Activated naive CD8-positive, alpha-beta T cell treated with anti-CD3 and anti-CD28 coated beads, Interleukin-2, amount 10 ng/mL, durations not matched to agents 7 days and 5 days (primary cell): ENCODE data around the gene PCDHA8. TPM values are rescaled to one million over a fixed set of nuclear protein-coding genes. Genes with fewer than 3 reads are reported as not detected.
"Not testable (repeated sequence)": the region's sequence is repeated elsewhere in the genome, so short reads cannot be mapped to it uniquely, and the experiment has no call there.

ENCODE experiments used
- ATAC-seq: fragments of 150-1000 bp; cut with Tn5 transposase; one replicate; pipeline ENCODE4 v1.10.0; 2021; ENCODE audit warnings: low read depth, moderate library complexity
- POLR2A ChIA-PET: fragments of 350-600 bp; sonication (Branson Sonifier 250); formaldehyde crosslinking; loops from one replicate; lab custom pipeline; 2021; ENCODE audit warnings: antibody characterized with exemption; lab: Charles Lee
- DNase-seq: peaks from one replicate; pipeline ENCODE4 v3.0.0; 2021
- H3K27ac Mint-ChIP-seq: one replicate; pipeline ENCODE4 v1.8.0; 2022; ENCODE audit warnings: mild to moderate bottlenecking, mixed read lengths
- H3K27me3 Mint-ChIP-seq: one replicate; pipeline ENCODE4 v1.8.0; 2022; ENCODE audit warnings: mild to moderate bottlenecking, moderate library complexity, mixed read lengths
- H3K36me3 Mint-ChIP-seq: one replicate; pipeline ENCODE4 v1.8.0; 2021; ENCODE audit warnings: mild to moderate bottlenecking, mixed read lengths
- H3K4me1 Mint-ChIP-seq: one replicate; pipeline ENCODE4 v1.8.0; 2021; ENCODE audit warnings: mixed read lengths
- H3K4me3 Mint-ChIP-seq: one replicate; pipeline ENCODE4 v1.8.0; 2022; ENCODE audit warnings: mild to moderate bottlenecking, moderate library complexity, mixed read lengths
- H3K9me3 Mint-ChIP-seq: one replicate; pipeline ENCODE4 v1.8.0; 2021; ENCODE audit warnings: mixed read lengths
- total RNA-seq, 2 experiments: library from RNA; stranded (reverse); gene quantifications; one replicate each; pipeline ENCODE4 v1.2.3, GENCODE V29; 2021

The PCDHA8 gene
- total RNA-seq, 2 experiments from 2014 or later: not detected

DNA sequence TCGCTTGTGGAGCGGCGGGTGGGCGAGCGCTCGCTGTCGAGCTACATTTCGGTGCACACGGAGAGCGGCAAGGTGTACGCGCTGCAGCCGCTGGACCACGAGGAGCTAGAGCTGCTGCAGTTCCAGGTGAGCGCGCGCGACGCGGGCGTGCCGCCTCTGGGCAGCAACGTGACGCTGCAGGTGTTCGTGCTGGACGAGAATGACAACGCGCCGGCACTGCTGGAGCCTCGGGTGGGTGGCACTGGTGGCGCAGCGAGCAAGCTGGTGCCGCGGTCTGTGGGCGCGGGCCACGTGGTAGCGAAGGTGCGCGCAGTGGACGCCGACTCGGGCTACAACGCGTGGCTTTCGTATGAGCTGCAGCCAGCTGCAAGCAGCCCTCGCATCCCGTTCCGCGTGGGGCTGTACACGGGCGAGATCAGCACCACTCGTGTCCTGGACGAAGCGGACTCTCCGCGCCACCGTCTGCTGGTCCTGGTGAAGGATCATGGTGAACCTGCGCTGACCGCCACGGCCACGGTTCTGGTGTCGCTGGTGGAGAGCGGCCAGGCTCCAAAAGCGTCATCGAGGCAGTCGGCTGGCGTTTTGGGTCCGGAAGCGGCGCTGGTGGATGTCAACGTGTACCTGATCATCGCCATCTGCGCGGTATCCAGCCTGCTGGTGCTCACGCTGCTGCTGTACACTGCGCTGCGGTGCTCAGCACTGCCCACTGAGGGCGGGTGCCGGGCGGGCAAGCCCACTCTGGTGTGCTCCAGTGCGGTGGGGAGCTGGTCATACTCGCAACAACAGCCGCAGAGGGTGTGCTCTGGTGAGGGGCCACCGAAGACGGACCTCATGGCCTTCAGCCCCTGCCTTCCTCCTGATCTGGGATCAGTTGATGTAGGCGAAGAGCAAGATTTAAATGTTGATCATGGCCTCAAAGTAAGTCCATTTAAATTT is 2.1 kb downstream of the PCDHA8 start:
- Mint-ChIP-seq H3K27ac (no peak overlapping the region), H3K4me3 (no peak overlapping the region), H3K27me3 (peaks cover 4% of the 10 kb centered on the region), H3K36me3 (no peaks in the 10 kb centered on the region), H3K4me1 (no peaks in the 10 kb centered on the region), H3K9me3 (peaks cover 15% of the 10 kb centered on the region)
- POLR2A ChIA-PET: no interaction called here
- DNase-seq (no peak), ATAC-seq (no peak)

DNA sequence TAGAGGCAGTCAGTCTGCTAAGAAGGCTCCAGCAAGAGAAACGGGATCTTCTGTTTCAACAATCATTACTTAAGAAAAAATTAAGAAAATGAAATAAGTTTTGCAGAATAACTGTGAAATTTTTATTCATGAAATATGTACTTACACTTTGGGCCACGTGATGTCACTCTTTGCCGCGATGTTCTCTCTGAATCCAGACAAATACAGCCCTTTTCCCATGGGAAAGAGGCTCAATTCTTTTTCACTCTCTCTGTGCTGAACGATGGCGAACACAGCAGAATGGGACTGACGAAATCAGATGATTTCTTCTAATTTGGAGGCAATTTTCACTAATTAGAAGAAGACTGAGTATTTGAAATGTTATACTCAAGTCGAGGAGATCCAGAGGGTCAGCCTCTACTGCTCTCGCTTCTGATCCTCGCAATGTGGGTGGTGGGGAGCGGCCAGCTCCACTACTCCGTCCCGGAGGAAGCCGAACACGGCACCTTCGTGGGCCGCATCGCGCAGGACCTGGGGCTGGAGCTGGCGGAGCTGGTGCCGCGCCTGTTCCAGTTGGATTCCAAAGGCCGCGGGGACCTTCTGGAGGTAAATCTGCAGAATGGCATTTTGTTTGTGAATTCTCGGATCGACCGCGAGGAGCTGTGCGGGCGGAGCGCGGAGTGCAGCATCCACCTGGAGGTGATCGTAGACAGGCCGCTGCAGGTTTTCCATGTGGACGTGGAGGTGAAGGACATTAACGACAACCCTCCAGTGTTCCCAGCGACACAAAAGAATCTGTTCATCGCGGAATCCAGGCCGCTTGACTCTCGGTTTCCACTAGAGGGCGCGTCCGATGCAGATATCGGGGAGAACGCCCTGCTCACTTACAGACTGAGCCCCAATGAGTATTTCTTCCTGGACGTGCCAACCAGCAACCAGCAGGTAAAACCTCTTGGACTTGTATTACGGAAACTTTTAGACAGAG is 7.4 kb downstream of the PCDHA8 start, which contains the start of gene PCDHA9:
Gene PCDHA9, plus strand, starts transcription at position 244 of the 964 bp plus-strand sequence. Its CDS starts 114 bp downstream, at position 358.
- H3K27me3 Mint-ChIP-seq, H3K9me3 Mint-ChIP-seq, POLR2A ChIA-PET, H3K4me3 Mint-ChIP-seq, H3K36me3 Mint-ChIP-seq, DNase-seq, ATAC-seq, H3K27ac Mint-ChIP-seq, H3K4me1 Mint-ChIP-seq: not testable (repeated sequence)

DNA sequence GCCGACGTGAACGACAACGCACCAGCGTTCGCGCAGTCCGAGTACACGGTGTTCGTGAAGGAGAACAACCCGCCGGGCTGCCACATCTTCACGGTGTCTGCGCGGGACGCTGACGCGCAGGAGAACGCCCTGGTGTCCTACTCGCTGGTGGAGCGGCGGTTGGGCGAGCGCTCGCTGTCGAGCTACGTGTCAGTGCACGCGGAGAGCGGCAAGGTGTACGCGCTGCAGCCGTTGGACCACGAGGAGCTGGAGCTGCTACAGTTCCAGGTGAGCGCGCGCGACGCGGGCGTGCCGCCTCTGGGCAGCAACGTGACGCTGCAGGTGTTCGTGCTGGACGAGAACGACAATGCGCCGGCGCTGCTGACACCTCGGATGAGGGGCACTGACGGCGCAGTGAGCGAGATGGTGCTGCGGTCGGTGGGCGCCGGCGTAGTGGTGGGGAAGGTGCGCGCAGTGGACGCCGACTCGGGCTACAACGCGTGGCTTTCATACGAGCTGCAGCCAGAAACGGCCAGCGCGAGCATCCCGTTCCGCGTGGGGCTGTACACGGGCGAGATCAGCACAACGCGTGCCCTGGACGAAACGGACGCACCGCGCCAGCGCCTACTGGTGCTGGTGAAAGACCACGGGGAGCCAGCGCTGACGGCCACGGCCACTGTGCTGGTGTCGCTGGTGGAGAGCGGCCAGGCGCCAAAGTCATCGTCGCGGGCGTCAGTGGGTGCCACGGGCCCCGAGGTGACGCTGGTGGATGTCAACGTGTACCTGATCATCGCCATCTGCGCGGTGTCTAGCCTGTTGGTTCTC is 9.0 kb downstream of the PCDHA8 start:
- H3K9me3 Mint-ChIP-seq, H3K4me3 Mint-ChIP-seq, H3K4me1 Mint-ChIP-seq, H3K36me3 Mint-ChIP-seq, H3K27me3 Mint-ChIP-seq, POLR2A ChIA-PET, ATAC-seq, DNase-seq, H3K27ac Mint-ChIP-seq: not testable (repeated sequence)

DNA sequence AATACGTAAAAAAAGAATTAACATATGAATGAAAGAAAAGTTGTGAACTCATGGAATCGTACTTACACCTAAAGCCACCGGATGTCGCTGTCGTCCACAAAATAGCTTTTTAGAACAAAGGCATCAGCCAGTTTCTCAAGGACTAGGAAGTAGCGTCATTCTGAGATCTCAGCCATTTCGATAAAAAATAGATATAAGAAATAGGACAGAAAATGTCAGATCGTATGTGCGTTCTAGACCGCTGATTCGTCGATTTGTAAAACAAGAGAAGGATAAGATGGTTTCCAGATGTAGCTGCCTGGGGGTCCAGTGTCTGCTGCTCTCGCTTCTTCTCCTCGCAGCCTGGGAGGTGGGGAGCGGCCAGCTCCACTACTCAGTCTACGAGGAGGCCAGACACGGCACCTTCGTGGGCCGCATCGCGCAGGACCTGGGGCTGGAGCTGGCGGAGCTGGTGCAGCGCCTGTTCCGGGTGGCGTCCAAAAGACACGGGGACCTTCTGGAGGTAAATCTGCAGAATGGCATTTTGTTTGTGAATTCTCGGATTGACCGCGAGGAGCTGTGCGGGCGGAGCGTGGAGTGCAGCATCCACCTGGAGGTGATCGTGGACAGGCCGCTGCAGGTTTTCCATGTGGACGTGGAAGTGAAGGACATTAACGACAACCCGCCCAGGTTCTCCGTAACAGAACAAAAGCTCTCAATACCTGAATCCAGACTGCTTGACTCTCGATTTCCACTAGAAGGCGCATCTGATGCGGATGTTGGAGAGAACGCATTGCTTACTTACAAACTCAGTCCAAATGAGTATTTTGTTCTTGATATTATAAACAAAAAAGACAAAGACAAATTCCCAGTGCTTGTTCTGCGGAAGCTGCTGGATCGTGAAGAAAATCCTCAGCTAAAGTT is 15.0 kb downstream of the PCDHA8 start, which contains the start of gene PCDHA10:
Gene PCDHA10, plus strand, starts transcription at position 126 of the 903 bp plus-strand sequence. Its CDS starts 152 bp downstream, at position 278.
- Mint-ChIP-seq H3K9me3 (peaks cover 10% of the 10 kb centered on the region), H3K4me1 (no peaks in the 10 kb centered on the region), H3K36me3 (no peaks in the 10 kb centered on the region), H3K27ac (no peak within 1 kb of the TSS), H3K27me3 (no peaks in the 10 kb centered on the region), H3K4me3 (no peak within 1 kb of the TSS)
- POLR2A ChIA-PET: no interaction called here
- DNase-seq (no peak), ATAC-seq (no peak)

DNA sequence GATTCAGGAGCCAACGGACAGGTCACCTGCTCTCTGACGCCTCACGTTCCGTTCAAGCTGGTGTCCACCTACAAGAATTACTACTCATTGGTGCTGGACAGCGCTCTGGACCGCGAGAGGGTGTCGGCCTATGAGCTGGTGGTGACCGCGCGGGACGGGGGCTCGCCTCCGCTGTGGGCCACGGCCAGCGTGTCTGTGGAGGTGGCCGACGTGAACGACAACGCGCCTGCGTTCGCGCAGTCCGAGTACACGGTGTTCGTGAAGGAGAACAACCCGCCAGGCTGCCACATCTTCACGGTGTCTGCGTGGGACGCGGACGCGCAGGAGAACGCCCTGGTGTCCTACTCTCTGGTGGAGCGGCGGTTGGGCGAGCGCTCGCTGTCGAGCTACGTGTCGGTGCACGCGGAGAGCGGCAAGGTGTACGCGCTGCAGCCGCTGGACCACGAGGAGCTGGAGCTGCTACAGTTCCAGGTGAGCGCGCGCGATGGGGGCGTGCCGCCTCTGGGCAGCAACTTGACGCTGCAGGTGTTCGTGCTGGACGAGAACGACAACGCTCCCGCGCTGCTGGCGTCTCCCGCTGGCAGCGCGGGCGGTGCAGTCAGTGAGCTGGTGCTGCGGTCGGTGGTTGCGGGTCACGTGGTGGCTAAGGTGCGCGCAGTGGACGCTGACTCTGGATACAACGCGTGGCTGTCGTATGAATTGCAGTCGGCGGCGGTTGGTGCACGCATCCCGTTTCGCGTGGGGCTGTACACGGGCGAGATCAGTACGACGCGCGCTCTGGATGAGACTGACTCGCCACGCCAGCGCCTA is 16.4 kb downstream of the PCDHA8 start:
- Mint-ChIP-seq H3K9me3 (peaks cover 14% of the 10 kb centered on the region), H3K4me3 (no peak overlapping the region), H3K27me3 (no peaks in the 10 kb centered on the region), H3K27ac (peak overlapping the region; percentile 51), H3K36me3 (no peaks in the 10 kb centered on the region), H3K4me1 (no peaks in the 10 kb centered on the region)
- ATAC-seq: no peak
- no peak for DNase-seq
- POLR2A ChIA-PET: no interaction called here

DNA sequence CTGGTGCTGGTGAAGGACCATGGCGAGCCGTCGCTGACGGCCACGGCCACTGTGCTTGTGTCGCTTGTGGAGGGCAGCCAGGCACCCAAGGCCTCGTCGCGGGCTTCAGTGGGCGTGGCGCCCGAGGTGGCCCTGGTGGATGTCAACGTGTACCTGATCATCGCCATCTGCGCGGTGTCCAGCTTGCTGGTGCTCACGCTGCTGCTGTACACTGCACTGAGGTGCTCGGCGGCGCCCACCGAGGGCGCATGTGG is 16.9 kb downstream of the PCDHA8 start:
- ATAC-seq (no peak), DNase-seq (no peak)
- no peaks in the 10 kb centered on the region for H3K27me3 Mint-ChIP-seq
- no peaks in the 10 kb centered on the region for H3K4me1 Mint-ChIP-seq
- H3K4me3 Mint-ChIP-seq: no peak overlapping the region
- POLR2A ChIA-PET: no interaction called here
- peaks cover 14% of the 10 kb centered on the region for H3K9me3 Mint-ChIP-seq
- no peaks in the 10 kb centered on the region for H3K36me3 Mint-ChIP-seq
- no peak overlapping the region for H3K27ac Mint-ChIP-seq

DNA sequence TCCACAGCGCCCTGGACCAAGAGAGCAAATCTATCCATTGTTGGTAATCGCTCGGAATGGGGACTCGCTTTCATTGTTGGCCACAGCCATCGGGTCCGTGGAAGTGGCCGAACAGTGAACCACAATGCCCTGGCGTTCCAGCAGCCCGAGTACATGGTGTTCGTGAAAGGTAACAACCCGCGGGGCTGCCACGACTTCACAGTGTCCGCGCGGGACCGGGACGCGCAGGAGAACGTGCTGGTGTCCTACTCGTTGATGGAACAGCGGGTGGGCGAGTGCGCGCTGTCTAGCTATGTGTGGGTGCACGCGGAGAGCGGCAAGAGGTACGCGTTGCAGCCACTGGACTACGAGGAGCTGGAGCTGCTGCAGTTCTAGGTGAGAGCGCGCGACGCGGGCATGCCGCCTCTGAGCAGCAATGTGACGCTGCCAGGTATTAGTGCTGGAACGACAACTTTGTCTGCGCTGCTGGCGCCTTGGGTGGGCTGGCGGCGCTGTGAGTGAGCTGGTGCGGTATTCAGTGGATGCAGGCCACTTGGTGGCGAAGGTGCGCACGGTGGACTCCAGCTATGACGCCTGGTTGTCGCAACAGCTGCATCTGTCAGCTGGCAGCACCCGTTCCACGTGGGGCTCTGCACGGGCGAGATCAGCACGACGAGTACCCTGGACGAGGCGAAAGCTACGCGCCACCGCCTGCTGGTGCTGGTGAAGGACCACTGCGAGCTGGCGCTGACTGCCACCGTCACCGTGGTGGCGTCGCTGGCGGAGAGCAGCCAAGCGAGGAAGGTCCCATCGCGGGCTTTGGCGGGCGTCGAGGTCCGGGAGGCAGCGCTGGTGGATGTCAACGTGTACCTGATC is 21.7 kb downstream of the PCDHA8 start:
- Mint-ChIP-seq H3K36me3 (no peaks in the 10 kb centered on the region), H3K4me1 (no peaks in the 10 kb centered on the region), H3K27ac (no peak overlapping the region), H3K4me3 (no peak overlapping the region), H3K27me3 (no peaks in the 10 kb centered on the region), H3K9me3 (peaks cover 6% of the 10 kb centered on the region)
- POLR2A ChIA-PET: no interaction called here
- DNase-seq (no peak), ATAC-seq (no peak)

DNA sequence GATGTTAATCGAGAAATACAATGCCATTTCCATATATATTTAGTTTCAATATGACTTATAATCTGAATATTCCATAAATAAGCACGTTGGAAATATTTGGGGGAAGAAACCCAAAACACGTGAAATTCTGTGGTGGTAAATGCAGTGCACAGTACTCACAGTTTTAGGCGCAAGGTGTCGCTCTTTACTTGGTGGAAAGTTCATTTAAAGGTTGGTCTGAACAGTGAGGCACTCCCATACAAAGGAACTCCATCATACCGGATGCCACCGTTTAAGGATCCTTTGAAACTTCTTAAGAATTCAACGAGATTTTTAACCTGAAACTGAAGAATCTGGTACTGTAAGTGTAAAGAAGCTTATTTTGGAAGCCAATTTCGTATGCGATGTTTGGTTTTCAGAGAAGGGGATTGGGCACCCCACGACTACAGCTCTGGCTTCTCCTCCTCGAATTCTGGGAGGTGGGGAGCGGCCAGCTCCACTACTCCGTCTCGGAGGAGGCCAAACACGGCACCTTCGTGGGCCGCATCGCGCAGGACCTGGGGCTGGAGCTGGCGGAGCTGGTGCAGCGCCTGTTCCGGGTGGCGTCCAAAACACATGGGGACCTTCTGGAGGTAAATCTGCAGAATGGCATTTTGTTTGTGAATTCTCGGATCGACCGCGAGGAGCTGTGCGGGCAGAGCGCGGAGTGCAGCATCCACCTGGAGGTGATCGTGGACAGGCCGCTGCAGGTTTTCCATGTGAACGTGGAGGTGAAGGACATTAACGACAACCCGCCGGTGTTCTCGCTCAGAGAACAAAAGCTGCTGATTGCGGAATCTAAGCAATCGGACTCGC is 28.0 kb downstream of the PCDHA8 start, which contains the start of gene PCDHA11:
Gene PCDHA11, plus strand, starts transcription at position 237 of the 834 bp plus-strand sequence. Its CDS starts 147 bp downstream, at position 384.
- Mint-ChIP-seq H3K4me3 (no peak within 1 kb of the TSS), H3K36me3 (no peaks in the 10 kb centered on the region), H3K9me3 (peaks cover 9% of the 10 kb centered on the region), H3K27me3 (peaks cover 2% of the 10 kb centered on the region), H3K4me1 (no peaks in the 10 kb centered on the region), H3K27ac (peak within 1 kb of the TSS; percentile 30)
- ATAC-seq (no peak), DNase-seq (no peak)
- POLR2A ChIA-PET: no interaction called here

DNA sequence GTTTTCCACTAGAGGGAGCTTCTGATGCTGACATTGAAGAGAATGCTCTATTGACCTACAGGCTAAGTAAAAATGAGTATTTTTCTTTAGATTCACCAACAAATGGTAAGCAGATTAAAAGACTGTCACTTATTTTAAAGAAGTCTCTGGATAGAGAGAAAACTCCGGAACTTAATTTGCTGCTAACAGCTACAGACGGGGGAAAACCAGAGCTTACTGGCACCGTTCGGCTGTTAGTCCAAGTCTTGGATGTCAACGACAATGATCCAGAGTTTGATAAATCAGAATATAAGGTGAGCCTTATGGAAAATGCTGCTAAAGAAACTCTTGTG is 28.5 kb downstream of the PCDHA8 start:
- H3K9me3 Mint-ChIP-seq: peaks cover 14% of the 10 kb centered on the region
- POLR2A ChIA-PET: no interaction called here
- ATAC-seq (no peak), DNase-seq (no peak)
- no peak overlapping the region for H3K4me3 Mint-ChIP-seq
- no peaks in the 10 kb centered on the region for H3K4me1 Mint-ChIP-seq
- H3K36me3 Mint-ChIP-seq: no peaks in the 10 kb centered on the region
- peak overlapping the region; percentile 30 for H3K27ac Mint-ChIP-seq
- peaks cover 6% of the 10 kb centered on the region for H3K27me3 Mint-ChIP-seq
